ENCODE data around the gene NDC1. TPM values are rescaled to one million over a fixed set of nuclear protein-coding genes. Genes with fewer than 3 reads are reported as not detected.

Gene NDC1
- total RNA-seq, 1 experiment from 2014 or later = 48.1 TPM

DNA sequence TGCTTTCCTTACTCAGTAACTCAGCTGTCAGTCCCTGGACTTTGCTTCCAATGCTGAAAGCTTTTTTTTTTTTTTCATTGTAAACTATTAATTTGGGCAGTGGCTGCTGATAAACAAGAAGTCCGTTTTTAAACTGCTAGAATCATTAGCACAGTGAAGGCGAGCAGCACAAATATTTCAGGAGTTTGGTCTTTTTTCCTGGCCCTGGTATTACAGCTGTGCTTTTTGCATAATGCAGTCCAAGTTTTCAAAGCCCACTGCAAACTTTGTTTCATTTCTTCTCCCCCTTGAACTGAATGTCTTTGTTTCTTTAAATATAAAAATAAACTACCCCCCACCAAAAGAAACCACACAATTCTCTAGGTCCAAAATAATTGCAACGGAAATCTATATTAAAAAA lies 105.7 kb downstream of the NDC1 start:
- DNase-seq (ENCODE audit: low read depth) = no peak

GRCh38 chr1:53731779-53732305 lies 106.3 kb downstream of the NDC1 start:
- DNase-seq (ENCODE audit: low read depth) = peak; percentile 89

- DNase-seq (ENCODE audit: low read depth) = no peak
Observed at GRCh38 chr1:53731043-53731600, 107.0 kb downstream of the NDC1 start.

DNA sequence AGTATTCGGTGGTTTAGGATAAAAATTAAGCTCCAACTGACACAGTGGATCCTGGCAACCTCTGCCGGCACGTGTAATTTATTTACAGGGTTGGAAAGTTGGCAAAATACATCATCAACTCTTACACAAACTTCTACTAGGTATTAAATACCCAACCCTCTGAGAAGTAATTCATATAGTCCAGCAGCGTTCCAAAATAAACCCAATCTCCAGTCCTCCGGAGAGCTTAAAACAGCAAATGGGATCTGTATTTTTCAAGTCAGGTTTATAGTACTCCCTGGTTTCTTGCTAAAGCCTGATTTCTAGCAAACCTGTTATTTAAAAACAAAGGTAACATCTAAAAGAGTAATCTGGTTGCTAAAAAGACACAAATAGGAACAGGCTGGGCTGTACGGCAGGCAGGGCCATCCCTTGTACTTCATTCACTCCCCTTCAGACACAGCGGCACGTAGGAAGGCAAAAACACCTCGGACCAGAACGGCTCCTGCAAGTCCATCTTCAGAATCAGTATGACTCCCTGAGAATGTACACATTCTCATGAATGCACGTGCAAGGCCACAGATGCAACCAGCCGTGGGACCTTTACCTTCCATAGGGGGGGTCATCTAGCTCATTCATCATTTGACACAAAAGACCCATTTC lies 107.8 kb downstream of the NDC1 start:
- DNase-seq (ENCODE audit: low read depth) = no peak

GRCh38 chr1:53729456-53730223 lies 108.5 kb downstream of the NDC1 start:
- DNase-seq (ENCODE audit: low read depth) = no peak

- no peak for DNase-seq (ENCODE audit: low read depth)
Observed at GRCh38 chr1:53728702-53729455, 109.2 kb downstream of the NDC1 start.

- no peak for DNase-seq (ENCODE audit: low read depth)
Observed at GRCh38 chr1:53728196-53728595, 109.9 kb downstream of the NDC1 start.

DNA sequence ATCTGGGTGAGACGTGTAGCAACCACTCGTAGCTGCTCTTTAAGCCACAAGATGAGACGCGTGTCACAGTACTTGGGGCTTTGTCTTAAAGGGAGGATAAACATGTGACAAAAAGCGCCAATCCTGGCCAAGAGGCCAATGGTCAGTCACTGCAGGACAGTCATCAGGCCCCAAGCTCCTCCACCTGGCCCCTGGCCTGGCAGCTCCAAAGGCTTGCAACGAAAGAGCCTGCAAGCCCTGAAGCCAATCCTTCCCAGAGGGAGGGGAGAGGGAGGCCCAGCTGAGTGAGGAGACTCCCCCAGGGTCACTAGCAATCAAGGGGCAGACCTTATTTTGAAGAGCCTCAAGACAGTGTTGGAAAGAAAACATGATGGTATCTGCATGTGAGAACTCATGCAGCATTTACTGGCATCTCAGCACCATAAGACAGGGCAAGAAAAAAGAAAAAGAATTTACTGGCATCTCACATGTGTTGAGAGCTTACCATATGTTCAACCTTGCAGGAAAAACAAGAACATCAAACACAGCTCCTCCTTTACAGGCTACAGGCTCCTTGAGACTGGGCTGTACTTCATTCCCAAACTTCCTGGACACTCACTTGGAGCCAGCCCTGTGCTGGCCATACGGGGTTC lies 110.5 kb downstream of the NDC1 start:
- DNase-seq (ENCODE audit: low read depth) = no peak

GRCh38 chr1:53726009-53726600 lies 112.0 kb downstream of the NDC1 start:
- DNase-seq (ENCODE audit: low read depth) = no peak

GRCh38 chr1:53725238-53725689 lies 112.8 kb downstream of the NDC1 start:
- DNase-seq (ENCODE audit: low read depth) = peak; percentile 81

- no peak for DNase-seq (ENCODE audit: low read depth)
Observed at GRCh38 chr1:53722025-53722424, 116.1 kb downstream of the NDC1 start.

DNA sequence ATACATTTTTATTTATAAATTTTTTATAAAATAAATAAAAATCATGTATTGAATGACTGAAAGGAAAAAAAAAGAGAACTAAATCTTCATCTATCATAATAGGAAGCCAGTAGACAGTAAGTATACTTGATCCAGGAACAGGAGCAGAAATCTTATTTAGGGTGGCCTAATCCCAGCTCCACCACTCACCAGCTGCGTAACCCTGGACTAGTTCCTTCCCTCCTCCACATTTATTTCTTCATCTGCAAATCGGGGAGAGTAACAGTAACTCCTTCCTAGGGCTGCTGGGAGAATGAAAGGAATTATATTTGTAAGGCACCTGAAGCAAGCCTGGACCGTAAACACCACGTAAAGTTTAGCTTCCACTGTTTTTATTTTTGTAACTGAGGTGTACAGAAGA lies 117.0 kb downstream of the NDC1 start:
- DNase-seq (ENCODE audit: low read depth) = no peak

- DNase-seq (ENCODE audit: low read depth) = no peak
Observed at GRCh38 chr1:53719469-53719868, 118.6 kb downstream of the NDC1 start.

GRCh38 chr1:53718443-53718842 lies 119.7 kb downstream of the NDC1 start:
- no peak for DNase-seq (ENCODE audit: low read depth)

- DNase-seq (ENCODE audit: low read depth) = no peak
Observed at GRCh38 chr1:53717025-53717804, 120.9 kb downstream of the NDC1 start.

DNA sequence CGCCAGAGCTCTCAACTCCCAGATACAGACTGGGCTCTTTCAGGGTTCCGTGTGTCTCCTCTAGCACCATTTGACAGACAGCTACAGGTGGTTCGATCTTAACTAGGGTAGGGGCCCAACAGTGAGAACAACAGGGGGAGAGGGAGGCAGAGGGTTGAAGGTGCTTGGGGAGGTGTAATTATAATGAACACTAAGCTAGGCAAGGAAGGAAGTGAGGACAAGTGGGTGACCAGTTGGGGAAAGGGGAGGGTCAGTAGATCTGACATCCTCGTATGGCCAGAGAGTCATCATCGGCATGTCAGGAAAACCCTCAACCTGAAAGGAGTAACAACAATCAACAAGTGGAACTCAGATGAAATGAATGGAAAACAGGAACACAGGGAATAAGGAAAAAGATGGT lies 121.9 kb downstream of the NDC1 start:
- DNase-seq (ENCODE audit: low read depth) = no peak

DNA sequence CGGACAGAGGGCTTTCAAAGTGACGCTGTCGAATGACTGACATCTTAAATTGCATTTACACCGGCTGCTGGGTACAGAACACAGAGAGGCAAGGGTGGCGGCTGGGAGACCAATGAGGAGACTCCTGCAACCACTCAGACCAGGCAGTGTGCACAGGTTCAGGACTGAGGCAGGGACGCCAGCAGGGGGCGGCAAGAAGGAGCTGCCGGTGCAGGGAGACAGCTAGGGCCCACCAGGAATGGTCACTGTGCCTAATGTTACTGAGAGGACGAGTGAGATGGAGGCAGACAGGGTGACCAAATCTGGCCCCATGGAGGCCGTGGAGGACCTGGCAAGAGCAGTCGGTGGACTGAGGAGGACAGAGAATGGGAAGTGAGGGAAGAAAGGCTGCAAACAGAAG lies 122.6 kb downstream of the NDC1 start:
- DNase-seq (ENCODE audit: low read depth) = peak; percentile 12
